Measurements from ENCODE around the gene XPR1.
"Not testable (repeated sequence)": the region's sequence is repeated elsewhere in the genome, so short reads cannot be mapped to it uniquely, and the experiment has no call there.

XPR1 gene

GRCh38 chr1:180842491-180843275 is 210.9 kb downstream of the XPR1 start:
- DNase-seq = no peak

- DNase-seq = no peak
Measured at GRCh38 chr1:180845352-180845751, 213.5 kb downstream of the XPR1 start.

GRCh38 chr1:180848191-180848590 is 216.4 kb downstream of the XPR1 start:
- no peak for DNase-seq

- no peak for DNase-seq
Measured at GRCh38 chr1:180849031-180849775, 217.4 kb downstream of the XPR1 start.

GRCh38 chr1:180851995-180852887 is 220.4 kb downstream of the XPR1 start:
- no peak for DNase-seq

GRCh38 chr1:180854001-180854400 is 222.2 kb downstream of the XPR1 start:
- DNase-seq = no peak

- DNase-seq = no peak
Measured at GRCh38 chr1:180854456-180854855, 222.6 kb downstream of the XPR1 start.

- DNase-seq = not testable (repeated sequence)
Measured at GRCh38 chr1:180857947-180858725, 226.3 kb downstream of the XPR1 start.

- no peak for DNase-seq
Measured at GRCh38 chr1:180859306-180859705, 227.5 kb downstream of the XPR1 start.

GRCh38 chr1:180860535-180860934 is 228.7 kb downstream of the XPR1 start:
- no peak for DNase-seq

GRCh38 chr1:180862305-180862704 is 230.5 kb downstream of the XPR1 start:
- no peak for DNase-seq

GRCh38 chr1:180863158-180863775 is 231.4 kb downstream of the XPR1 start:
- peak; percentile 57 for DNase-seq

- peak; percentile 12 for DNase-seq
Measured at GRCh38 chr1:180881806-180882509, 250.1 kb downstream of the XPR1 start.

- no peak for DNase-seq
Measured at GRCh38 chr1:180884588-180885300, 252.9 kb downstream of the XPR1 start.

GRCh38 chr1:180886338-180886737 is 254.5 kb downstream of the XPR1 start:
- no peak for DNase-seq

- DNase-seq = no peak
Measured at GRCh38 chr1:180887841-180888240, 256.0 kb downstream of the XPR1 start.

- no peak for DNase-seq
Measured at GRCh38 chr1:180888870-180889269, 257.0 kb downstream of the XPR1 start.

GRCh38 chr1:180889325-180889724 is 257.5 kb downstream of the XPR1 start:
- DNase-seq = no peak

- DNase-seq = no peak
Measured at GRCh38 chr1:180892272-180892671, 260.4 kb downstream of the XPR1 start.

GRCh38 chr1:180892675-180893074 is 260.9 kb downstream of the XPR1 start:
- no peak for DNase-seq

GRCh38 chr1:180893614-180894013 is 261.8 kb downstream of the XPR1 start:
- no peak for DNase-seq
